Natural killer cell (primary cell): ENCODE measurements around the gene KCNJ10. TPM values are rescaled to one million over a fixed set of nuclear protein-coding genes. Genes with fewer than 3 reads are reported as not detected.
"Not testable (repeated sequence)": the region's sequence is repeated elsewhere in the genome, so short reads cannot be mapped to it uniquely, and the experiment has no call there.

Experiments used
- ATAC-seq, 3 donors: fragments of 150-1000 bp in 2 of 3; fragments of 200-7000 bp in 1 of 3; cut with Tn5 transposase; 1 replicate in 1 of 3; 2 replicates in 2 of 3; pipeline ENCODE4 v1.10.0; 2021; ENCODE audit warnings: mild to moderate bottlenecking in 2 of 3, moderate library complexity in 2 of 3
- DNase-seq, 2 donors: peaks; one replicate each; pipeline versions ENCODE4 v3.0.0 to v3.0.0-alpha.2; 2013 to 2021; ENCODE audit warnings: mixed read lengths in 1 of 2
- H3K27ac ChIP-seq: one replicate; pipeline ENCODE4 v1.5.1; 2013; ENCODE audit warnings: mild to moderate bottlenecking, low read length
- H3K27me3 ChIP-seq: one replicate; pipeline ENCODE4 v1.6.1; 2013; ENCODE audit warnings: low read length; ENCODE audit not compliant: control insufficient read depth, insufficient read depth
- H3K36me3 ChIP-seq: one replicate; pipeline ENCODE4 v1.6.1; 2013; ENCODE audit warnings: low read length; ENCODE audit not compliant: control insufficient read depth, insufficient read depth
- H3K4me1 ChIP-seq: one replicate; pipeline ENCODE4 v1.6.1; 2013; ENCODE audit warnings: low read length; ENCODE audit not compliant: control insufficient read depth, insufficient read depth
- H3K4me3 ChIP-seq: one replicate; pipeline ENCODE4 v1.5.1; 2013; ENCODE audit warnings: low read length
- H3K9me3 ChIP-seq: one replicate; pipeline ENCODE4 v1.6.1; 2013; ENCODE audit warnings: low read length; ENCODE audit not compliant: control insufficient read depth, insufficient read depth
- H3K27ac Mint-ChIP-seq, 2 donors: one replicate each; pipeline ENCODE4 v1.8.0; 2022; ENCODE audit warnings: mild to moderate bottlenecking in 2 of 2, mixed read lengths in 2 of 2, moderate library complexity in 1 of 2
- H3K27me3 Mint-ChIP-seq, 2 donors: one replicate each; pipeline ENCODE4 v1.8.0; 2022; ENCODE audit warnings: low read depth in 2 of 2, mixed read lengths in 2 of 2
- H3K36me3 Mint-ChIP-seq: one replicate; pipeline ENCODE4 v1.8.0; 2022; ENCODE audit warnings: mixed read lengths
- H3K4me1 Mint-ChIP-seq, 2 donors: one replicate each; pipeline ENCODE4 v1.8.0; 2022; ENCODE audit warnings: mixed read lengths in 2 of 2
- H3K4me3 Mint-ChIP-seq: one replicate; pipeline ENCODE4 v1.8.0; 2022; ENCODE audit warnings: mild to moderate bottlenecking, moderate library complexity, mixed read lengths
- H3K9me3 Mint-ChIP-seq, 2 donors: one replicate each; pipeline ENCODE4 v1.8.0; 2022; ENCODE audit warnings: mixed read lengths in 2 of 2
- WGBS: methylation state at CpG from one replicate; pipeline ENCODE4 v1.1.7; 2013; ENCODE audit warnings: missing lambda C conversion rate; ENCODE audit not compliant: insufficient coverage; 5-methylcytosine and 5-hydroxymethylcytosine counted together
- intact Hi-C: fragments of 100-400 bp; cut with micrococcal nuclease; formaldehyde crosslinking; loops from one replicate; pipeline ENCODE4 v1.14.2; 2022
- total RNA-seq, 4 donors: library from RNA; stranded (reverse); fragments of 120-200 nt in 1 of 4; gene quantifications; one replicate each; pipeline versions ENCODE4 v1.2.3 to v1.2.4, GENCODE V29; 2013 to 2022
- TF ChIP-seq, protein P1 (sequence below): fragments of 200-600 bp; IDR thresholded peaks from one replicate; pipeline ENCODE4 v1.8.0; 2022; ENCODE audit warnings: antibody characterized with exemption

Gene KCNJ10
- total RNA-seq, 3 donors from 2014 or later (not counting 1 experiment from before 2014, with no cell fraction given), result not detected

DNA sequence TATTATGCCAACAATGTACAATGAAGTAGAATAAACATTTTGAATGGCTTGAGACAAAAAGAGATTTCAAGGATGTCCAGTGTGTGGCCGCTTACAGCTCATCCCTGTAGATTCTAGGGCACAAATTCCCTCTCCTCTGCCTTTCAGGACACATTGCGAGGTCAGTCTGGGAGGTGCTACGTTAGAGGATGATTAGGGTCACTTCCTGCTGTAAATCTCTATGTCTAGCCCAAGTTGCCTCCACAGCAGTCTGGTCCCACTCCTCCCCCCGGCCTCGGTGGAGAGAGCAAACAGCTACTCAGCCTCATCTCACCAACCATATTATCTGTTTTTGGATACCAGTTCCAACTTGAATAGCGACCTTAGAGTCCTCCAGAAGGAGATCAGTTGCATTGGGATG lies 17.0 kb downstream of the KCNJ10 start:
- 75% methylated on average over 6 of the region's 6 CpGs for WGBS
- TF ChIP-seq, protein P1, sequence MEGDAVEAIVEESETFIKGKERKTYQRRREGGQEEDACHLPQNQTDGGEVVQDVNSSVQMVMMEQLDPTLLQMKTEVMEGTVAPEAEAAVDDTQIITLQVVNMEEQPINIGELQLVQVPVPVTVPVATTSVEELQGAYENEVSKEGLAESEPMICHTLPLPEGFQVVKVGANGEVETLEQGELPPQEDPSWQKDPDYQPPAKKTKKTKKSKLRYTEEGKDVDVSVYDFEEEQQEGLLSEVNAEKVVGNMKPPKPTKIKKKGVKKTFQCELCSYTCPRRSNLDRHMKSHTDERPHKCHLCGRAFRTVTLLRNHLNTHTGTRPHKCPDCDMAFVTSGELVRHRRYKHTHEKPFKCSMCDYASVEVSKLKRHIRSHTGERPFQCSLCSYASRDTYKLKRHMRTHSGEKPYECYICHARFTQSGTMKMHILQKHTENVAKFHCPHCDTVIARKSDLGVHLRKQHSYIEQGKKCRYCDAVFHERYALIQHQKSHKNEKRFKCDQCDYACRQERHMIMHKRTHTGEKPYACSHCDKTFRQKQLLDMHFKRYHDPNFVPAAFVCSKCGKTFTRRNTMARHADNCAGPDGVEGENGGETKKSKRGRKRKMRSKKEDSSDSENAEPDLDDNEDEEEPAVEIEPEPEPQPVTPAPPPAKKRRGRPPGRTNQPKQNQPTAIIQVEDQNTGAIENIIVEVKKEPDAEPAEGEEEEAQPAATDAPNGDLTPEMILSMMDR, result no peak
- peaks cover 44 to 48% of the 10 kb centered on the region in 2 donors for H3K27me3 Mint-ChIP-seq
- H3K4me3 Mint-ChIP-seq, result no peak overlapping the region
- Histone ChIP-seq H3K27ac (no peak overlapping the region), H3K27me3 (no peaks in the 10 kb centered on the region), H3K4me3 (no peak overlapping the region), H3K4me1 (no peaks in the 10 kb centered on the region), H3K9me3 (no peaks in the 10 kb centered on the region), H3K36me3 (no peaks in the 10 kb centered on the region)
- intact Hi-C loops, result no loop called here
- no peaks in the 10 kb centered on the region for H3K4me1 Mint-ChIP-seq
- no peak overlapping the region for H3K27ac Mint-ChIP-seq
- H3K9me3 Mint-ChIP-seq, result no peaks in the 10 kb centered on the region
- ATAC-seq (no peak), DNase-seq (no peak)
- H3K36me3 Mint-ChIP-seq, result no peaks in the 10 kb centered on the region

DNA sequence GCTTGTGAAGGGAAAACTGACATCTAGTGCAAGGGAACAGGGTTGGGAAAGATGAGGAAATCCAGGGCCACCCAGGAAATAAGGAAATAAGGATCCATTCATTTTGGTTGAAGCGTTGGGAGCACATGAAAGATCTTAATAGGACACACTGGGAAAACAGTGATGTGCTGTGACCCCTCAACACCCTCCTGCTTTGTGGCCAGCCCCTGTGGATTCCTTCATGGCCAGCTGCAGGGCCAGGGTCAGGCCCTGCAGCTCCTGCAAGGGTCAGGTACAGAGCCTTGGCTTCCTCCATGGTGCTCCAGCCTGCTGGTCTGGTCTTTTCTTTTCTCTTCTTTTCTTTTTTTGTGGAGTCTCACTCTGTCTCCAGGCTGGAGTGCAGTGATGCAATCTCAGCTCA lies 19.3 kb downstream of the KCNJ10 start:
- H3K9me3 ChIP-seq, result no peaks in the 10 kb centered on the region
- H3K27ac Mint-ChIP-seq, result no peak overlapping the region
- H3K36me3 ChIP-seq, result no peaks in the 10 kb centered on the region
- H3K4me1 Mint-ChIP-seq, result peaks cover 11 to 12% of the 10 kb centered on the region in 2 donors
- DNase-seq, result no peak
- peaks cover 33 to 34% of the 10 kb centered on the region in 2 donors for H3K27me3 Mint-ChIP-seq
- 91% methylated on average over 1 of the region's 1 CpG for WGBS
- H3K4me3 Mint-ChIP-seq, result no peak overlapping the region
- no peaks in the 10 kb centered on the region for H3K27me3 ChIP-seq
- TF ChIP-seq, protein P1, result no peak
- H3K9me3 Mint-ChIP-seq, result no peaks in the 10 kb centered on the region
- no peak for ATAC-seq
- peaks cover 7% of the 10 kb centered on the region for H3K4me1 ChIP-seq
- no peak overlapping the region for H3K27ac ChIP-seq
- no peak overlapping the region for H3K4me3 ChIP-seq
- no peaks in the 10 kb centered on the region for H3K36me3 Mint-ChIP-seq
- intact Hi-C loops, result no loop called here

DNA sequence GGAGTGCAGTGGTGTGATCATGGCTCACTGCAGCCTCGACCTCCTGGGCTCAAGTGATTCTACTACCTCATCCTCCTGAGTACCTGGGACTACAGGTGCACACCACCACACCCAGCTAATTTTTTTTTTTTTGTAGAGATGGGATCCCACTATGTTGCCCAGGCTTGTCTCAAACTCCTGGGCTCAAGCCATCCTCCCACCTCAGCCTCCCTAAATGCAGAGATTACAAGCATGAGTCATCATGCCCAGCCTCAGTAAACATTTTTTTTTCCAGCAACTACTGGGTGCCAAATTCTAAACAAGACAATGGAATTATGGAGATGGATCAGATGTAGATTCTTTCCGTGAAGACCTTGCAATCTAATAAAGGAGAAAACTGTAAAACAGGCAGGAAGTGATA lies 19.8 kb downstream of the KCNJ10 start:
- H3K27ac Mint-ChIP-seq, H3K9me3 ChIP-seq, H3K4me3 Mint-ChIP-seq, H3K27ac ChIP-seq, H3K4me3 ChIP-seq, ATAC-seq, H3K9me3 Mint-ChIP-seq, H3K27me3 ChIP-seq, H3K4me1 ChIP-seq, H3K36me3 Mint-ChIP-seq, intact Hi-C loops, H3K36me3 ChIP-seq, DNase-seq: not testable (repeated sequence)
- H3K4me1 Mint-ChIP-seq, result peaks cover 11 to 12% of the 10 kb centered on the region in 2 donors
- 70% methylated on average over 2 of the region's 2 CpGs for WGBS
- H3K27me3 Mint-ChIP-seq, result peaks cover 29 to 34% of the 10 kb centered on the region in 2 donors

DNA sequence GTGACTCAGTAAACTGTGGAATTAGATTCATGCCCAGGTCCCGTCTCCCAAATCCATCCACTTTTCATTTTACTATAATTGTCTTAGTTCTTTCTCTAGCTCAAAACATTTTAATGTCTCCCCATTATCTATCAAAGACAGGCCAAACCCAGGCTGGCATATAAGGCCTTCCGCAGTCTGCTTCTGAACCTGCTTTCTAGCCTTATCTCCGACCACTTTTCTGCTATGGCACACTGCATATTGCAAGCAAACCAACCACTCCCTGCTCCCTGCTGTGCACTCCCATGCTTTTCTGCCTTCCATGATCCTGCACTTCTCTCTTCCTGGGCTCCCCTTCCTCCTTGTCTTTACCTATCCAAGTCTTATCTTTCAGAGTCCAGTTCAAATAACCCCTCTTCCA lies 20.9 kb downstream of the KCNJ10 start:
- Mint-ChIP-seq H3K27ac (no peak overlapping the region), H3K27me3 (peaks cover 18 to 28% of the 10 kb centered on the region in 2 donors), H3K4me1 (peaks cover 11 to 12% of the 10 kb centered on the region in 2 donors), H3K36me3 (no peaks in the 10 kb centered on the region), H3K4me3 (no peak overlapping the region), H3K9me3 (no peaks in the 10 kb centered on the region)
- ATAC-seq (no peak), DNase-seq (no peak)
- TF ChIP-seq, protein P1, result no peak
- Histone ChIP-seq H3K27ac (no peak overlapping the region), H3K36me3 (no peaks in the 10 kb centered on the region), H3K27me3 (no peaks in the 10 kb centered on the region), H3K9me3 (no peaks in the 10 kb centered on the region), H3K4me1 (peaks cover 7% of the 10 kb centered on the region), H3K4me3 (no peak overlapping the region)
- 89% methylated on average over 3 of the region's 3 CpGs for WGBS
- intact Hi-C loops, result no loop called here
